PC-9 (cell line): ENCODE results near the gene MAEA. TPM values are rescaled to one million over a fixed set of nuclear protein-coding genes. Genes with fewer than 3 reads are reported as not detected.
A peak's percentile ranks its signal among the peaks of the same experiment; 100 is the strongest.

Experiments used
- BruUV-seq: library from RNA; stranded (reverse); fragments of 400-500 nt; replicated peaks from 2 replicates; lab custom pipeline; 2021; lab: Mats Ljungman, UMichigan
- CTCF ChIA-PET: fragments of 300-600 bp; sonication (Branson Sonifier 250); formaldehyde crosslinking; loops from one replicate; lab custom pipeline; 2022; ENCODE audit warnings: antibody characterized with exemption; lab: Charles Lee
- POLR2A ChIA-PET: fragments of 300-600 bp; sonication (Branson Sonifier 250); formaldehyde crosslinking; loops from one replicate; lab custom pipeline; 2022; ENCODE audit warnings: antibody characterized with exemption; ENCODE audit not compliant: unreplicated experiment; lab: Charles Lee
- DNase-seq, 2 experiments: peaks; one replicate each; pipeline versions ENCODE4 v3.0.0 to v3.0.0-alpha.2; 2015 to 2022; ENCODE audit warnings: mixed read lengths in 1 of 2
- H2AFZ ChIP-seq: fragments of 200-600 bp; sonication (generic); 2 replicates; pipeline ENCODE4 v1.8.1; 2017; ENCODE audit warnings: antibody characterized with exemption
- H3F3A ChIP-seq: fragments of 200-600 bp; sonication (generic); 2 replicates; pipeline ENCODE4 v1.8.1; 2017; ENCODE audit warnings: antibody characterized with exemption, mild to moderate bottlenecking, low read depth; ENCODE audit not compliant: insufficient read depth
- H3K27ac ChIP-seq: fragments of 200-600 bp; sonication (generic); 2 replicates; pipeline ENCODE4 v1.6.1; 2016; ENCODE audit warnings: mixed run types
- H3K27me3 ChIP-seq: fragments of 200-600 bp; sonication (generic); 2 replicates; pipeline ENCODE4 v1.6.1; 2016; ENCODE audit warnings: low read depth, mixed run types; ENCODE audit not compliant: insufficient read depth
- H3K36me3 ChIP-seq: fragments of 200-600 bp; sonication (generic); 2 replicates; pipeline ENCODE4 v1.6.1; 2016; ENCODE audit warnings: low read depth, mixed run types
- H3K4me1 ChIP-seq: fragments of 200-600 bp; sonication (generic); replicated peaks from 2 replicates; pipeline ENCODE4 v1.6.1; 2016; ENCODE audit warnings: mixed run types; ENCODE audit not compliant: insufficient read depth
- H3K4me2 ChIP-seq: fragments of 200-600 bp; sonication (generic); 2 replicates; pipeline ENCODE4 v1.6.1; 2017; ENCODE audit warnings: mixed run types
- H3K4me3 ChIP-seq: fragments of 200-600 bp; sonication (generic); 2 replicates; pipeline ENCODE4 v1.6.1; 2016; ENCODE audit warnings: mixed run types
- H3K79me2 ChIP-seq: fragments of 200-600 bp; sonication (generic); 2 replicates; pipeline ENCODE4 v1.6.1; 2017; ENCODE audit warnings: low read depth, mixed run types
- H3K9me2 ChIP-seq: fragments of 200-600 bp; sonication (generic); 2 replicates; pipeline ENCODE4 v1.8.1; 2017; ENCODE audit warnings: mild to moderate bottlenecking; ENCODE audit not compliant: insufficient read depth
- H3K9me3 ChIP-seq: fragments of 200-600 bp; sonication (generic); 2 replicates; pipeline ENCODE4 v1.8.1; 2016; ENCODE audit warnings: low read depth; ENCODE audit not compliant: insufficient read depth
- H4K20me1 ChIP-seq: fragments of 200-600 bp; sonication (generic); 2 replicates; pipeline ENCODE4 v1.8.1; 2017; ENCODE audit not compliant: insufficient read depth
- CTCF ChIP-seq: fragments of 200-600 bp; sonication (generic); conservative IDR thresholded peaks from 2 replicates; pipeline ENCODE4 v1.6.1; 2017; ENCODE audit warnings: mixed run types, antibody characterized with exemption, mild to moderate bottlenecking, moderate library complexity
- EZH2 ChIP-seq: fragments of 200-600 bp; sonication (generic); IDR thresholded peaks from 2 replicates; pipeline ENCODE4 v1.8.0; 2017; ENCODE audit warnings: antibody characterized with exemption, low read depth
- intact Hi-C: fragments of 100-400 bp; cut with micrococcal nuclease; formaldehyde crosslinking; loops from one replicate; pipeline ENCODE4 v1.10.0; 2022; ENCODE audit not compliant: unreplicated experiment
- total RNA-seq: library from RNA; stranded (reverse); gene quantifications from 2 replicates; pipeline ENCODE4 v1.2.3, GENCODE V29; 2021

The MAEA gene
- total RNA-seq, 1 experiment from 2014 or later, result 79.4 TPM

GRCh38 chr4:1276984-1277383 lies 12.7 kb upstream of the MAEA start:
- BruUV-seq, result no TSS peak
- H4K20me1 ChIP-seq, result no peaks in the 10 kb centered on the region
- POLR2A ChIA-PET, result no interaction called here
- TF ChIP-seq EZH2 (no peak), CTCF (no peak)
- no peak for DNase-seq
- H3K4me1 ChIP-seq, result no peaks in the 10 kb centered on the region
- intact Hi-C loops, result no loop called here
- H3K4me2 ChIP-seq, result no peak overlapping the region
- CTCF ChIA-PET, result no interaction called here
- H3K4me3 ChIP-seq, result no peak overlapping the region
- H3K36me3 ChIP-seq, result no peaks in the 10 kb centered on the region
- H3F3A ChIP-seq, result no peaks in the 10 kb centered on the region; the same call in 1 of the 2 replicates
- H3K9me2 ChIP-seq, result no peaks in the 10 kb centered on the region
- H2AFZ ChIP-seq, result no peak overlapping the region
- H3K9me3 ChIP-seq, result no peaks in the 10 kb centered on the region
- no peaks in the 10 kb centered on the region for H3K79me2 ChIP-seq
- H3K27ac ChIP-seq, result no peak overlapping the region
- peaks cover 26% of the 10 kb centered on the region for H3K27me3 ChIP-seq

GRCh38 chr4:1277667-1278665 lies 11.7 kb upstream of the MAEA start:
- no peak overlapping the region for H3K4me3 ChIP-seq
- H3K4me1 ChIP-seq, result no peaks in the 10 kb centered on the region
- no peaks in the 10 kb centered on the region for H3K79me2 ChIP-seq
- intact Hi-C loops, result no loop called here
- H3F3A ChIP-seq, result no peaks in the 10 kb centered on the region; the same call in 1 of the 2 replicates
- no peak overlapping the region for H3K27ac ChIP-seq
- TF ChIP-seq EZH2, result no peak
- TF ChIP-seq CTCF, result peak; percentile 28; the same call in 1 of the 2 replicates
- H3K27me3 ChIP-seq, result peaks cover 26% of the 10 kb centered on the region
- BruUV-seq, result no TSS peak
- CTCF ChIA-PET, result no interaction called here
- H3K4me2 ChIP-seq, result no peak overlapping the region
- H3K36me3 ChIP-seq, result no peaks in the 10 kb centered on the region
- H4K20me1 ChIP-seq, result no peaks in the 10 kb centered on the region
- H3K9me3 ChIP-seq, result no peaks in the 10 kb centered on the region
- no peaks in the 10 kb centered on the region for H3K9me2 ChIP-seq
- DNase-seq, result peak; percentile 30 to 71
- H2AFZ ChIP-seq, result no peak overlapping the region
- POLR2A ChIA-PET, result no interaction called here

- TF ChIP-seq CTCF (no peak), EZH2 (no peak)
- Histone ChIP-seq H3K4me3 (no peak overlapping the region), H3K9me3 (no peaks in the 10 kb centered on the region), H3K4me1 (no peaks in the 10 kb centered on the region), H3K9me2 (no peaks in the 10 kb centered on the region), H3F3A (no peaks in the 10 kb centered on the region; the same call in 1 of the 2 replicates), H3K36me3 (no peaks in the 10 kb centered on the region), H3K27me3 (peaks cover 24% of the 10 kb centered on the region), H3K4me2 (no peak overlapping the region), H4K20me1 (no peaks in the 10 kb centered on the region), H2AFZ (no peak overlapping the region), H3K79me2 (no peaks in the 10 kb centered on the region), H3K27ac (no peak overlapping the region)
- DNase-seq, result no peak
- CTCF ChIA-PET, result interaction anchor here (0.5 kb wide), 1 partner anchor 138 kb away, joined by 4 read pairs; no protein-coding TSS in a partner anchor
- POLR2A ChIA-PET, result no interaction called here
- BruUV-seq, result no TSS peak
- intact Hi-C loops, result no loop called here
Observed at GRCh38 chr4:1279253-1279652, 10.4 kb upstream of the MAEA start.
